ENCODE data around the gene MAN1A1.

Gene MAN1A1

DNA sequence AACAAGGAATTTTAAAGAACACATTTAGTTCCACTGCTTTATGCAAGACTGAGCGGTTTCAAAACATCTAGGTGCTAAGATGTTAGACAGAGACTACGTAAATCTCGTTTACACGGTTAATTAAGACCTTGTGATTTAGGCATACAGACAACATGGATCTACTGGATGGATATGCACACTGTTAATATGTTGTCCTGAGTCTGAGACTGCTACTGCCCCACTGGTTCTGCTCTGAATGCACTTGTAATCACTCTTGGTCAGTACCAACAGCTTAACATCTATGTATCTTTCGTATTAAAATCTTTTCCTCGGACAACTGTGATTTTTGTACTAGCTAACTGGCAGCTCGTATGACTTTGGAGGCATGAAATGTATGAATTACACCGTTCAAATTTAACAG, 3.1 kb downstream of the MAN1A1 start:
- DNase-seq (ENCODE audit: low spot score), result no peak

- no peak for DNase-seq (ENCODE audit: low spot score)
Measured at GRCh38 chr6:119345114-119345513, 4.4 kb downstream of the MAN1A1 start.

DNA sequence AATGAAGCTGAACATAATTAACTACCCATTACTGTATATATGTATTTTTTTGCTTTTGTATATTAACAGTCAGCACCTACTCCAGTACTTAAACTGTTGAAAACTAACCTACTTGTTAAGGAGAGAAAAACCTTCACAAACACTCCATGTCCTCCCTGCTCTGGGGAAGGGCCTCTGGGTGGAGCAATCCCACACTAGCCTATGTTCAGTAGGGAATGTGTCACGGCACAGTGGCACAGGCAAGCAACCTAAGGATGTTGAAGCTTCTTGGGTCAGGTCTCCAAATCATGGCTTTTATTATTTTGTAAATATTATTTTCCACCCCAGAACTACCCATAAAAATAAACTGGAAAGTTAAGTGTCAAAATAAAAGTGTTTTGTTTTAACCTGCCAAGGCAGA, 5.3 kb downstream of the MAN1A1 start:
- DNase-seq (ENCODE audit: low spot score), result no peak

DNA sequence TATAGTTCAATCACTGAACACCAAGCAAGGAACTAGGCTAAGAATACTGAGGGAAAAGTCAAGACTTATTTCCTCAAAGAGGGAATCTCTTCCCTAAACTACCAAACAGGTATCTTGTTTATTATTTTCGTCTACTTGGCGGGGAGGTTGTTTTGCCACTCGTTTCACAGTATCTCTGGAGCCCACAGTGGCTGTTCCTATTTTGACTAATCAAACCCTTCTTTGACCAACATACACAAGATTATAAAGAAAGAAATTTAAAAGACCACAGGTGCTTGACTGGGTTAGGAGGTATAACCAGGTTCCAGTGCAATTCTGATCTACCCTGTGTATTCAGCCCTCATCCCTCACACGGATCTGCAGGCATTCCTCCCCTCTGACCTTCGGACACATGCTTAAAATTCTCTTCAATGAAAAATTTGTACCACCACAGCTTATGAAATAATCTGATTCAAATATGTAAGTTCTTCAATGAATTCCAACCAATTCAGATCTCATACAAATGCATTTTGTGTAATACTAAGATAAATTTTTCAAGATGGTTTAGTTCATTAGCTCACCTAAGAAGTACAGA, 5.9 kb downstream of the MAN1A1 start:
- DNase-seq (ENCODE audit: low spot score), result no peak

DNA sequence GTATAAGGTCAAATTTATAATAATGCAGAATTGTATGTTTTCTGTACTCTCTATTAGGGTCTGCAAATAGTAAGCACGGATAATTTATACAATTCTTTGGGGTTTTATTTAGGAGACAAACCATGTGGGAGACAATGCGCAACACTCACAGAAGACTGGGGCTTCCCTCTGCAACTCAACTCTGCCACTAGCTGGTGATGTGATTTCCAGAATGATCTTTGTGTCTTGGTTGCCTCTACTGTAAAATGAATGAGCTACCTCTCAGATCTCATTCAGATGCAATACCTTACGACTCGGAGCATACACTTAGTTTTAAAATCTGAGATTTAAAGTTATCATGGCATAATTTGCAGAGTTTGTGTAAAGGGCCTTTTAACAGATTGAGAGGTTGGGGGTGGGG, 6.4 kb downstream of the MAN1A1 start:
- DNase-seq (ENCODE audit: low spot score), result no peak

DNA sequence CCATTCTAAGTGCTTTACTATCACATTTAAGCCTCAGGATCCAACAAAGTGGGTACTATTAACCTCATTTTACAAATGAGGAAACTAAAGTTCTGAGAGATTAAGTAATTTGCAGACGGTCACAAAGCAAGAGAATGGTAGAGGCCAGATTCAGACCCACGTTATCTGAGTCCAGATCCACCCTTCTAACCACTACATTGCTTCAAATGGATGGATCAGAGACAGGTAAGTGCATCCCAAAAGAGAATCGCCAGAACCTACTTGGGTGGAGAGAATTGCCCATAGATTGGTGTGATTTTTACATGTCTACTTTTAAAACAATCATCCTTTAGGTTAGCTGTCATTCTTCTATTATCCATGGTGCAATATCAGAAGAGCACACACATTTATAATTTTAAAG, 7.1 kb downstream of the MAN1A1 start:
- DNase-seq (ENCODE audit: low spot score), result no peak

GRCh38 chr6:119340796-119341487, 8.6 kb downstream of the MAN1A1 start:
- no peak for DNase-seq (ENCODE audit: low spot score)

DNA sequence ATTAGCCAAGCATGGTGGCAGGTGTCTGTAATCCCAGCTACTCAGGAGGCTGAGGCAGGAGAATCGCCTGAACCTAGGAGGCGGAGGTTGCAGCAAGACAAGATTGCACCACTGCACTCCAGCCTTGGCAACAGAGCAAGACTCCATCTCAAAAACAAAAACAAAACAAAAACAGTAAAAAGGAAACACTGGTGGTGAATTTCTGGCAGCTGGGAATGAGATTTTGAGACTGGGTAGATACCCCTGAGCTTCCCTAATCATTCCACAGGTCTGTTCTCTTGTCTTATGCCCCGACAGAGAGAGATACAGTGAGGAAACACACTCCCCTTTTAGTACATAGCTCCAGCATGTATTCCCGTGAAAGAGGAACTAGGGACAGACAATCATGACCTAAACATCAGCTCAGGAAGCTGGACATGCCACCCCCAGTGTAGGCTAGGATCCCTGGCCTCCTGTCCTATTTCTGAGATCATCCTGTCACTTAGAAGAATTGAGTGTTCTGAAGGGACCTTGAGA, 9.6 kb downstream of the MAN1A1 start:
- no peak for DNase-seq (ENCODE audit: low spot score)

DNA sequence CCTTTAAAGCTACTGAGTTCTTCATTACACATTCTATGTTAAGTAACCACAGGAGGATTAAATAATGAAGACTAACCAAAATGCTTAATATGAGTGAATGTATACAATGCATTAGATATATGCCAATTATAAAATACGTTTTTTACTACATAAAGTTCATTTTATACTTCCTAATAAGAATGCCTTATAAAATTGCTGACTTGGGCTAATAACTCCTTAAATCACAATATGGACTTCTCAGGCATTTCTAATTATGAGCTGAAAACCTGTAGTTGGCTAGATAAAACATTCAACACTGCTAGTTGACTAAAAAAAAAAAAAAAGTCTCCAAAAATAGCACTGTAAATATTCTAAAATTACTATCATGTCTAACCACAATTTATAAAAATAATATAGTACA, 11.8 kb downstream of the MAN1A1 start:
- no peak for DNase-seq (ENCODE audit: low spot score)

DNA sequence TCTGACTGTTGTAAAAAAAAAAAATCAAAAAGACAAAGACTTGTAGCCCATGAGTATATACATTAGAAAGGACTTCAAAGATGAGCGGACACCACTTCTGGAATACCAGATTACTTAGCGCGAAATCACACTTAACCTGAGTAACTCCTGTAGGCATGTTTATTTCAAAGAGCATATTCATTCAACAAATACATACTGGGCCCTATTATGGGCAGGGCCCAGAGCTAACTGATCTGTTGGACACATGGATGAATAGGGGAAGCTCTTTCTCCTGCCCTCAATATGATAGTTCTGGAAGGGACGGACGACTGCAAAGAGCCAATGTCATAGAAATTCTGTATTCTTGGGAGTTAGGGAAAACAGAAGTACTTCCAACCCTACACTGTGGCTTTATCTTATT, 12.3 kb downstream of the MAN1A1 start:
- DNase-seq (ENCODE audit: low spot score), result no peak

- DNase-seq (ENCODE audit: low spot score), result no peak
Measured at GRCh38 chr6:119334535-119335264, 14.9 kb downstream of the MAN1A1 start.

GRCh38 chr6:119333707-119334295, 15.8 kb downstream of the MAN1A1 start:
- DNase-seq (ENCODE audit: low spot score), result peak; percentile 49

DNA sequence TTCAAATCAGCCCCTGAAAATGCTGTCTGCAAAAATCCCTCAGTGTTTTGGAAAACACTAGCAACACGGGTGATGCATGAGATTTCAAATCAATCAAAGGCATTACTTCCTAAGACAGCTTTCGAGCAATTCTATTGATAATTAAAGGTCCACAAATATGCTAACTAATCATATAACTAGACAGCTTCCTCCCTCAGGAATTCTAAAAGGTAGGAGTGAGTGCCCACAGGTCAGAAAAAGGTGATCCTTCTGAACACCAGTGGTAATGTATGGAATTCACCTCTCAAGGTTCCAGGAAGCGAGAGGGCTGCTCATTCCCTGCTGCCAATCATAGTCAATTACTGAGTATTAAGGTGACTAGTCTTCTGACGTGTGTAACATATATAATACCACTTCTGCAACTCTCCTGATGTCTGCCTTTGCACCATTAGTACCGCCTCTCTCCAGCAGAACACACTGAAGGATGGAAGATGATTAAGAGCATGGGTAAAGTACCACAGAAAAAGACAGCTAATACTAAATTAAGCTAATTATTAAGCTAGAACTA, 16.4 kb downstream of the MAN1A1 start:
- DNase-seq (ENCODE audit: low spot score), result no peak

DNA sequence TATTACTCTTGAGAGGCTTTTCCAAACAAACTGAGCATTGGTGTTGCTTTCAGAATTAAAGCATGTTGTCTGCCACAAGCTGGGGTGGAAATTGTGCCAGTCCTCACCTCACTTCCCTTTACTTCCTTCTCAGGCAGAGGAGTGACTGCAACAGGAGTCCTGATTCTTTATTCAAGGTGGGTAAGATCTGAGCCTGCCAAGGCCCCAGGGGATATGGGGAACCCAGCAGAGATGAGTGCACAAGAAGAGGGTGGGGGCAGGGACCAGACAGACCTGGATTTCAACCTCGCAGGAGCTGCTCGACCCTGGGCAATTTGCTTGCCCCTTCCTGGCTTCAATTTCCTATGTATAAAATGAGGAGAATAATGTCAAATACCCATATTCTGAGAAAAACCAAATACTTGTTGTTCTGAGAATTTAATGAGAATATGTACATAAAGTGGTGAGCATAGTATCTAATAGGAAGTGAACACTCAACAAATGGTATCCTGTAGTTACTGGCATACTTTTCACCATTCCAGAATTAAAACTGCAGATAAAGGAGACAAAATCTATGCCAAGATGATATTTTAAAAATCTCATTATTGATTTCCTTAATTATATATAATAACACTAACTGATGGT, 17.8 kb downstream of the MAN1A1 start:
- no peak for DNase-seq (ENCODE audit: low spot score)

DNA sequence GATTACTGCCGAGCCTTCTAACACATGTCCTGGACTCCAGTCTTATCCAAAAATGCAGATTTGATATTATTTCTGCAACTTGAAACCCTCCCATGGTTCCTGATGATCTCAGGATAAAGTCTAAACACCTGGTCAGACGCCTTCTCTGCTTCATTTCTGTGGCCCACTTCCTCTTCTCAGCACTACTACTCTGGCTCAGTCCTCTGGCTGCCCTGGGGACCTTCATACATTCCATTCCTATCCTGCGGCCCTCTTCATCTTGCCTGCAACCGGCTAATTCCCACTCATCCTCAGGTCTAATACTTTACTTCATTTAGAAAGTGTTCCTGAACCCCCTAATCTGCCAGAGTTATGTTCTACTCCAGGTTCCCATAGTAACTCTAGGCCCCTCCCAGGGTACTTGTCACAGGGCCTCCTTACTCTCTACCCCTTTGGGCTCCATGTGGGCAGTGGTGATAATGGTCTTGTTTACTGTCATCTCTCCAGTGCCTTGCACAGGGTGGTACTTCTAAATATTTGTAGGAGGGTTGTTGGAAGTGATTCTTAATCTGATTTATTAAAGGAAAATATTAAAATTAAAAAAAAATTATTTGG, 18.9 kb downstream of the MAN1A1 start:
- DNase-seq (ENCODE audit: low spot score), result no peak

DNA sequence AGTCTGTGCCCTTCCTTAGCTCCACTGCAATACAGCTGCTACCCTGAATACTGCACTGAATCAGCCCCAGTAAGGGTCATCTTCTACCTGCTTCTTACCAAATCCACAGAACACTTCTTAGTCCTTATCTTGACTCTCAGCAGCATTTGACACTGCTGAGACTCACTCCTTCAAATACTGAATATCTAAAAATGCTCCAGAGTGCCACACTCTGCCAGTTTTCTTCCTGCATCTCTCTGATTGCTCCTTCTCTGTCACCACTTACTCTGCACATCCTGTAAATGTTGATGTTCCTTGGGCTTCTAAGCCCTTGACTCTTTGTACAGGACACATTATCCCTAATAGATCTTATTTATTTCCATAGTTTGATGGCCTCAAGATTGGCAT, 19.8 kb downstream of the MAN1A1 start:
- no peak for DNase-seq (ENCODE audit: low spot score)

- no peak for DNase-seq (ENCODE audit: low spot score)
Measured at GRCh38 chr6:119328892-119329793, 20.4 kb downstream of the MAN1A1 start.

GRCh38 chr6:119328254-119328653, 21.3 kb downstream of the MAN1A1 start:
- no peak for DNase-seq (ENCODE audit: low spot score)

DNA sequence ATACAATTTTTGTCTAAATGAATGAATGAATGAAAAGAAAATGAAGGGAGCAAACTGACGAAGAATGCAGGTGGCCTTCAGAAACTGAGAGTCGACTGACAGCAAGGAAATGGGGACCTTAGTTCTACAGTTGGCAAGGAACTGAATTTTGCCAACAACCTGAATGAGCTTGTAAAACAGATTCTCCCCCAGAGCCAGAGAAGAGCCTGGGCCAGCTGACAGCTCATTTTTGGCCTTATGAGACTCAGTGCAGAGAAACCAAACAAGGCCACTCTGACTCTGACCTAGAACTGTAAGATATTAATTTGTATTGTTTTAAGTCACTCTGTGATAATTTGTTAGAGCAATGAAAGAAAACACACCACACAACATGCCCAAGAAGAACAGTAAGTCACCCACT, 21.8 kb downstream of the MAN1A1 start:
- DNase-seq (ENCODE audit: low spot score), result no peak

- no peak for DNase-seq (ENCODE audit: low spot score)
Measured at GRCh38 chr6:119326291-119327005, 23.1 kb downstream of the MAN1A1 start.
